Measurements from ENCODE around the gene SMAD6. TPM values are rescaled to one million over a fixed set of nuclear protein-coding genes. Genes with fewer than 3 reads are reported as not detected.
"Not testable (repeated sequence)": the region's sequence is repeated elsewhere in the genome, so short reads cannot be mapped to it uniquely, and the experiment has no call there.

SMAD6 gene
- total RNA-seq, 1 donor from 2014 or later: 1.2 TPM

- ATAC-seq: no peak
These were observed 125.1 kb downstream of the SMAD6 start for GRCh38 chr15:66827039-66827697.

GRCh38 chr15:66827698-66828055 lies 125.6 kb downstream of the SMAD6 start:
- no peak for ATAC-seq

GRCh38 chr15:66828817-66829541 lies 126.9 kb downstream of the SMAD6 start:
- not testable (repeated sequence) for ATAC-seq

- ATAC-seq: no peak
These were observed 127.6 kb downstream of the SMAD6 start for GRCh38 chr15:66829551-66830121.

GRCh38 chr15:66830358-66830757 lies 128.3 kb downstream of the SMAD6 start:
- peak; percentile 82 for ATAC-seq

- ATAC-seq: no peak
These were observed 128.8 kb downstream of the SMAD6 start for GRCh38 chr15:66830823-66831222.

GRCh38 chr15:66831289-66831688 lies 129.3 kb downstream of the SMAD6 start:
- ATAC-seq: no peak

GRCh38 chr15:66831801-66832390 lies 129.9 kb downstream of the SMAD6 start:
- no peak for ATAC-seq

Other genes with a start within 250 kb of the SMAD6 start
- gene SNAPC5, start 204.5 kb upstream of the SMAD6 start, total RNA-seq: 11.4 TPM
- 2,164 TPM for gene RPL4, start 197.4 kb upstream of the SMAD6 start, total RNA-seq
- gene ZWILCH, start 196.9 kb upstream of the SMAD6 start, total RNA-seq: 8.9 TPM
- gene LCTL, start 136.2 kb upstream of the SMAD6 start, total RNA-seq: not detected